ENCODE data around the gene GALNT13.
"Not testable (repeated sequence)": the region's sequence is repeated elsewhere in the genome, so short reads cannot be mapped to it uniquely, and the experiment has no call there.

Gene GALNT13

GRCh38 chr2:154437104-154437503 is 565.4 kb downstream of the GALNT13 start:
- DNase-seq: no peak

GRCh38 chr2:154439156-154439555 is 567.4 kb downstream of the GALNT13 start:
- no peak for DNase-seq

GRCh38 chr2:154443919-154444318 is 572.2 kb downstream of the GALNT13 start:
- no peak for DNase-seq

GRCh38 chr2:154446324-154446723 is 574.6 kb downstream of the GALNT13 start:
- no peak for DNase-seq

GRCh38 chr2:154447727-154448418 is 576.2 kb downstream of the GALNT13 start:
- DNase-seq: no peak

- DNase-seq: no peak
These were observed 578.4 kb downstream of the GALNT13 start for GRCh38 chr2:154449951-154450658.

- no peak for DNase-seq
These were observed 580.7 kb downstream of the GALNT13 start for GRCh38 chr2:154452471-154452870.

GRCh38 chr2:154452906-154453493 is 581.3 kb downstream of the GALNT13 start:
- DNase-seq: no peak

- no peak for DNase-seq
These were observed 583.4 kb downstream of the GALNT13 start for GRCh38 chr2:154455166-154455565.

- no peak for DNase-seq
These were observed 584.1 kb downstream of the GALNT13 start for GRCh38 chr2:154455866-154456265.

- no peak for DNase-seq
These were observed 585.6 kb downstream of the GALNT13 start for GRCh38 chr2:154457286-154457685.

- no peak for DNase-seq
These were observed 587.6 kb downstream of the GALNT13 start for GRCh38 chr2:154459286-154459685.

- DNase-seq: no peak
These were observed 590.9 kb downstream of the GALNT13 start for GRCh38 chr2:154462634-154463033.

GRCh38 chr2:154466226-154466625 is 594.5 kb downstream of the GALNT13 start:
- DNase-seq: no peak

- DNase-seq: no peak
These were observed 598.7 kb downstream of the GALNT13 start for GRCh38 chr2:154470376-154470775.

GRCh38 chr2:154471492-154471891 is 599.8 kb downstream of the GALNT13 start:
- not testable (repeated sequence) for DNase-seq

- no peak for DNase-seq
These were observed 605.6 kb downstream of the GALNT13 start for GRCh38 chr2:154477319-154477718.

GRCh38 chr2:154480521-154480920 is 608.8 kb downstream of the GALNT13 start:
- no peak for DNase-seq

GRCh38 chr2:154481336-154481735 is 609.6 kb downstream of the GALNT13 start:
- DNase-seq: no peak

GRCh38 chr2:154484338-154485099 is 612.8 kb downstream of the GALNT13 start:
- no peak for DNase-seq

GRCh38 chr2:154488801-154489200 is 617.1 kb downstream of the GALNT13 start:
- DNase-seq: no peak

GRCh38 chr2:154489266-154489858 is 617.6 kb downstream of the GALNT13 start:
- no peak for DNase-seq

- no peak for DNase-seq
These were observed 618.8 kb downstream of the GALNT13 start for GRCh38 chr2:154490530-154490929.

Measured in stimulated activated naive CD4-positive, alpha-beta T cell treated with Interleukin-2 at 50 U/mL for 16 hours (primary cell).